Mucosa of gallbladder (tissue), 1 donor: Measurements from ENCODE around the gene CEMP1. TPM values are rescaled to one million over a fixed set of nuclear protein-coding genes. Genes with fewer than 3 reads are reported as not detected.

Experiments
- DNase-seq: peaks from one replicate; pipeline ENCODE4 v3.0.0-alpha.2; 2020; ENCODE audit warnings: low spot score
- total RNA-seq: library from RNA; stranded (reverse); gene quantifications from one replicate; pipeline ENCODE4 v1.2.1, GENCODE V29; 2021
- donor health status: DM: no; HTN: no; CAD: no.

Gene CEMP1
- total RNA-seq, 1 donor from 2014 or later, result 1.8 TPM

DNA sequence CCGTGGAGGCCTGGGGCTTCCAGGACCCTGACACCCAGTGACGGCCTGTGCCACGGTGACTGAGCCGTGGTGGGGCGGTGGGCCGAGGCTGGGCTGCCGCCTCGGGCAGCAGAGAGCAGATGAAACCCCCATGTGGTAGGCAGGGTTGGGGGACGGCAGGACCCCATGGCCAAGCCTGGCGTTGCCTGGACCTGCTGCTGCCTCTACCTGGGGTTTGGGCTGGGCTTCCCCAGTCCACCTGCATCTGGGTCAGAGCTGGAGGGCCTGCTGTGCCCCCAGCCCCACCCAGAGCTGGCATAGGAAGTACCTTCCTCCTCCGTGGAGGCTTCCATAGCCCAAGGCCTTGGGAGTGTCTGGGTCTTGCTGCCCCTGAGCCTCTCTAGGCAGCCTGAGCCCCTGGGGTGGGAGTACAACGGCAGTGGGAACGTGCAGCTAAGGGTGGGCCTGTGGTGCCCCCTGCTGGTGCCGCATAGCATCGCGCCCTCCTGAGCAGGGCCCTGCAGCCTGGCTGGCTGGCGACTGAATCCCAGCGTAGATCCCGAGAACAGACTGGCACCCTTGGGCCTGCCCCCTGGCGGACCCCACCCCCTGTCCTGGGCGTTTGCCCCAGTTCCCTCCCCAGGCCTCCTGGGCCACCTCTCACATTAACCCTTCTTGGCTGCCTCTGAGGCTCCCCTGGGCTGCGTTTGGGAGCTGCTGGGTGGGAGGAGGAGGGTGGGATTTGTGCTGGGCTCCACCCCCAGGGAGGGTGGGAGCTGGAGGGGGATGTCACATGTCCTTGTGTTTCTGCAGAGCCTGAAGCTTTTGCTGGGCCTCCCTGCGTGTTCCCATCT is 30.1 kb downstream of the CEMP1 start:
- peak; percentile 84 for DNase-seq

- DNase-seq, result no peak
Measured at GRCh38 chr16:2500430-2500917, 30.7 kb downstream of the CEMP1 start.

DNA sequence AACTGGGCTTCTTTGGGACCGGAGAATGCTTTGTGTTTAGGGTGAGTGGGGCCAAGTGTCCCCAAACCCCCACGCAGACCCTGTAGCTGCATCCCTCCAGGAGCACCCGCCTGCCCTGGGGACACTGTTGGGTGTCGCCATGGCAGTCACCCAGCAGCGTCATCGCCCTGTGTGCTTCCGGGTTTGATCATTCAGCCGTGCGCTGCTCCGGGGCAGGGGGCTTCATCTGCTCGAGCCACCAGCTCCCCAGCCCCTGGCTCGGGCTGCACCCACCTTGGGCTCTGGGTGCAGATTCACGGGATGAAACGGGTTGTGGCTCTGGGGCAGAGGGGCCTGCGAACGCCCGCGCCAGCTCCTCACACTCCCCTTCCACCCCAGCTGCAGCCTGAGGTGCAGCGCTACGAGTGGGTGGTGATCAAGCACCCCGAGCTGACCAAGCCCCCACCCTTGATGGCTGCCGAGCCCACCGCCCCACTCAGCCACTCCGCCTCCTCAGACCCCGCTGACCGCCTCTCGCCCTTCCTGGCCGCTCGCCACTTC is 31.2 kb downstream of the CEMP1 start:
- no peak for DNase-seq

DNA sequence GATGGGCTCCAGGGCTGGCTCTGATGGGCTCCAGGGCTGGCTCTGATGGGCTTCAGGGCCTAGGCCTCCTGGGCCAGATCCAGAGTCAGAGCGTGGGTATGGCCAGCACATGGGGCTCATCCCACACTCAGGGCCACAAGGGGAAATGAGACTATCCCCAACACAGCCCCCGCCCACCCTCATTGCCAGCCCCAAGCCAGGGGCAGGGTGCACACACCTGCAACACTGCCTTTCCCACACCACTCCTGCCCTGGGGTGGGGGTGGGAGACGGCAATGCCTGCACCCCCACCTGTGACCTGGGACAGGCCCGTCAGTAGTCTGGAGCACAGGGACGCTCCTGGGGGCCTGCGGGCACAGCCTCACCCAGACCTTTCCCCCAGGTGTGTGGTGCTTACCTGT is 31.8 kb downstream of the CEMP1 start:
- DNase-seq, result no peak

- no peak for DNase-seq
Measured at GRCh38 chr16:2498531-2499253, 32.5 kb downstream of the CEMP1 start.

- DNase-seq, result no peak
Measured at GRCh38 chr16:2497695-2498484, 33.3 kb downstream of the CEMP1 start.

DNA sequence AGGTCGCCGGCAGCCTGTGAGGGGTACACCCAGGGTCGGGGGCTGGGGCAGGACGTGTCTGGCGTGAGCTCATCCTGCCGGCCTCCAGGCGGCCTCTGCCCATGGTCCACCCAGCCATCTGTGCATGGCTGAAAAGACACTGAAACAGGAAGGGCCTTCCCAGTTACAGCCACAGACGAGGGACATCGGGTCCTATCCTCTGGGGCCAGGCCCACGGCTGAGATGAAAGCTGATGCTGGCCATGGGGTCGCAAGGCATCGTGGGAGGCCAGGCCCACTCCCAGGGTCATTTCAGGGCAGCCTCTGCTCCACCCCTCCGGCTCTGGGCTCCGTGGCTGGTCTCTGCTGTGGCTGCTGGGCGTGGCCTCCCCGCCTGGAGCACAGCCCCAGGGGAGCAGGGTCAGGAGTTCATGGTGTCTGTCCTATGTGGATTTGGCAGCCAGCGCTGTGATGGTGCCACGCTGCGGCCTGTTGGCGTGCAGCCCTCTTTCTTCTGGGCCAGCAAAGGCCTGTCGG is 34.0 kb downstream of the CEMP1 start:
- no peak for DNase-seq

DNA sequence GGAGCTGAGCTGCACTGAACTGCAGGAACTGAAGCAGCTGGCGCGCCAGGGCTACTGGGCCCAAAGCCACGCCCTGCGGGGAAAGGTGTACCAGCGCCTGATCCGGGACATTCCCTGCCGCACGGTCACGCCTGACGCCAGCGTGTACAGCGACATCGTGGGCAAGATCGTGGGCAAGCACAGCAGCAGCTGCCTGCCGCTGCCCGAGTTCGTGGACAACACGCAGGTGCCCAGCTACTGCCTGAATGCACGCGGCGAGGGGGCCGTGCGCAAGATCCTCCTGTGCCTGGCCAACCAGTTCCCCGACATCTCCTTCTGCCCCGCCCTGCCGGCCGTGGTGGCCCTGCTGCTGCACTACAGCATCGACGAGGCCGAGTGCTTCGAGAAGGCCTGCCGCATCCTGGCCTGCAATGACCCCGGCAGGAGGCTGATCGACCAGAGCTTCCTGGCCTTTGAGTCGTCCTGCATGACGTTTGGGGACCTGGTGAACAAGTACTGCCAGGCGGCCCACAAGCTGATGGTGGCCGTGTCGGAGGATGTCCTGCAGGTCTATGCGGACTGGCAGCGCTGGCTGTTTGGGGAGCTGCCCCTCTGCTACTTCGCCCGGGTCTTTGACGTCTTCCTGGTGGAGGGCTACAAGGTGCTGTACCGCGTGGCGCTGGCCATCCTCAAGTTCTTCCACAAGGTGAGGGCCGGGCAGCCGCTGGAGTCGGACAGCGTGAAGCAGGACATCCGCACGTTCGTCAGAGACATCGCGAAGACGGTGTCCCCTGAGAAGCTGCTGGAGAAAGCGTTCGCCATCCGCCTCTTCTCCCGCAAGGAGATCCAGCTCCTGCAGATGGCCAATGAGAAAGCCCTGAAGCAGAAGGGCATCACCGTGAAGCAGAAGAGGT is 34.7 kb downstream of the CEMP1 start:
- no peak for DNase-seq

DNA sequence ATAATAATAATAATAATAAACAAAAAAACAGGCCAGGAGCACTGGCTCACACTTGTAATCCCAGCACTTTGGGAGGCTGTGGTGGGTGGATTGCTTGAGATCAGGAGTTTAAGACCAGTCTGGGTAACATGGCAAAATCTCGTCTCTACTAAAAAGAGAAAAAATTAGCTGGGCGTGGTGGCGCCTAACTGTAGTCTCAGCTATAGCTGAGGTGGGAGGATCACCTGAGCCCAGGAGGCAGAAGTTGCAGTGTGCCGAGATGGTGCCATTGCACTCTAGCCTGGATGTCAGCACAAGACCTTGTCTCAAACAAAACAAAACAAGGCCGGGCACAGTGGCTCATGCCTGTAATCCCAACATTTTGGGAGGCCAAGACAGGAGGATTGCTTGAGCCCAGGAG is 36.2 kb downstream of the CEMP1 start:
- no peak for DNase-seq

GRCh38 chr16:2494616-2495015 is 36.6 kb downstream of the CEMP1 start:
- DNase-seq, result no peak

DNA sequence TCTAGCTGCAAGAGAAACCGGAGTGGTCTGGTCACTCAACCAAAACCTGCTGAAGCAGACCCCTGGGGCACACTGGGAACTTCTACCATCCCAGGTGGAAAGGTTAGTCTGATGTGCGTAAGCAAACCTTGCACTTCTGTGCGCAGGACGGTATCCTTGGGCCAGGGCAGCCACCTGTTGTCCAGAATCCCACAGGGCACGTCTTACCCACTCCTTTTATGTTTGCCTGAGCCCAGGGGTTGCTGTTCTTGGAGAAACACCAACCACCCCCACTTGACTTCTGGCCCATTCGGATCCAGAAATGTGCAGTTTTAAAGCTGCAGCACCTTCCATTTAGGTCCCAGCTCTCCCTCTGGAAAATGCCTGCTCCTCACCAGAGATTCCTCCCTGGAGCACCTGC is 37.6 kb downstream of the CEMP1 start:
- no peak for DNase-seq

- DNase-seq, result no peak
Measured at GRCh38 chr16:2492292-2492691, 38.9 kb downstream of the CEMP1 start.

DNA sequence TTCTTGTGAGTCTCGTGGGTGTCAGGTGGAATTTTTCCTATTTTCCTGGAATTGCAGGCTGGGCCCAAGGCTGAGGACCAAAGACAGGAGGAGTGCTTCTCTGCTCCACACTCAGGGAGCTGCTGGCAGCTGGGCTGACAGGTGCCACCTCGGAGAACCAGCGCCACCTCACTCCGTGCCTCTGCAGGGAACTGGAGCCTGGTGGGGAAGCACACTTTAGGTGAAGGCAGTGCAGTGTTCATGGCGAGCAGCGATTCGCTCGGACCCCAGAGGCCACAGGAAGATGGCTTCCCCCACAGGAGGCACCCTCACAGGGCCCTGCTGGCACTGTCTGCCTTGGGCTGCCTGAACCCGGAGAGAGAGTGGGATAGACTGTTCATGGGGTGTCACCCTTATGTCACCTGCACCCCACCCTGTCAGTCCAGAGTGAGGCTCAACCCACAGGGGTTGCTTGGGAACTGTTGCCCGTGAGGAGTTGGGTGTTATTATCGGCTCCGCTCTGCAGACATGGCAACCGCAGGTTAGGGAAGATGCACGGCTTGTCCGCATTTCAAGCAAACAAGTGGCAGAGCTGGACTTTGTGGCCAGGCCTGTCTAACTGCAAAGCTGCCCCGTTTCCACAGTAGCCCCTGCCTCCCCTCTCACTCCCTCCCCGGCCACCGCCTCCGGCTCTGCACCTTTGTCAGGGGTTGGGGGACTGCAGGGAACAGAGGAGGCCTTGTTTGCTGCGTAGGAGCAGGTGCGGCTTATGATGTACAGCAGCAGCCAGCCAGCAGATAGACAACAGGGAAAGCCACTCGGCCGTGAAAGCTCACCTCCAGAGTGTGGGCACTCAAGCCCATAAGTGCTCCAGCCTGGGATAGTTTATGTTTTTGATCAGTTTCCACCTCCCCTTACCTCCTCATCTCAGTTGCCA is 40.8 kb downstream of the CEMP1 start:
- no peak for DNase-seq

GRCh38 chr16:2489581-2489980 is 41.6 kb downstream of the CEMP1 start:
- DNase-seq, result no peak

DNA sequence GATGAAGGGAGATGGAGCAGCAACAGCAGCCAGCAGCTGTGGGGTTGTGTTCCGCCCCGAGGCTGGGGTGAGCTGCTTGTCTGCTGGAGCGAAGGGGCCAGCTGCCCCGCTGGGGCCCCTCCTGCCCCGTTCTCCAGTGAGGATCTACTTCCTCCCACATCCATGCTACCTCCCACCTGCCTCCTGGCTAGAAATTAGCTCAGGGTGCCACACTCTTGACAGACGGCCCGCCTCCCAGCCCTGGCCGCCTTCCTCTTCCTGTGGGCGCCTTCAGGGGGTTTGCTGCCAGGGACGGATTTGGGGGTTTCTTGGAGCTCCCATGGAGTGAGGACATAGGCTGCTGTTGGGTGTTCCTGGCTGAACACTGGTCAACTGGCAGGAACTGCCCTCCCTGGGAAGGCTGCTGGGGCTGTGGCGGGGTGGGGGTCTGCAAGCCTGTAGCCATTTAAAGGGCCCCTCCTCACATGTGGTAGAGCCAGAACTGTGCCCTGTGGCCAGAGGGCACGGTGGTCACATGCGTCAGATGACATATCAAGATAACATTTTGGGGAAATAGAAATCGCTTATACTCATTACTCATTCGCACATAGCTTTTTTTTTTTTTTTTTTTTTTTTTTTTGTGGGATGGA is 43.2 kb downstream of the CEMP1 start:
- DNase-seq, result no peak

- DNase-seq, result no peak
Measured at GRCh38 chr16:2487517-2487842, 43.7 kb downstream of the CEMP1 start.

GRCh38 chr16:2486645-2487516 is 44.3 kb downstream of the CEMP1 start:
- DNase-seq, result peak; percentile 64

DNA sequence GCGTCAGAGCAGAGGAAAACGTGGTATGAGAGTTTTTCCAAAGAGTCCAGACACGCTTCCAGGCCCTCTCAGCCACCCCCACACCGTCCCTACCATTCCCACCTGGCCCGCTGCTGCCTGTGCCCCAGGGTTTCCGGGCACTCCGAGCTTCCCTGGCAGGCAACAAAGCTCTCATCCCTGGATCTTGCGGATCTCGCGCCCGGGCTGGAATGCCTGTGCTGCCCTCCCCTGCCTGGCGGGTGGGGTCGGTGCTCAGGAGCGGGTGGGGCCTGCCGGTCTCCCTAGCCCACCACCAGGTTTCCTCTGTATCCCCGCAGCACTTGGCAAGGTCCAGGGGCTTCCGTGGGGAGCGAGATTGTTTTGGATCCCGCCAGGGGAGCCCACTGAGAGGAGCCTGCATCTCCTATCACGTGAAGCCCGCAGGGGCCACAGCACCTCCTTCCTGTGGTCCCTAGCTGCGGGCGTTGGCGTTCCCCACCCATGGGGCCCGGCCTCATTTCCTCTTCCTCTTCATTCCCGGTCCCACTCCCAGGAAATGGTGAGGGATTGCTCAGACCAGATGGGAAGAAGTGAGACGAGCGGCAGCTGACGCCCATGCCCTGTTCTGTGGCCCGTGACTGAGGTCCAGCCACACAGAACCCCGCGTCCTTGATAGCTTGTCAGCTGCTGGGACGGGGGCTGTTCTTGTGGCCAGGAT is 45.2 kb downstream of the CEMP1 start:
- no peak for DNase-seq
